Keratinocyte (primary cell): ENCODE data around the gene GPATCH2.

Experiments used
- EZH2 ChIP-seq: IDR thresholded peaks from one replicate; pipeline ENCODE4 v1.6.1; 2012; ENCODE audit warnings: inconsistent platforms, mild to moderate bottlenecking, low read length, moderate library complexity
- TF ChIP-seq, protein P1 (sequence below), 3 experiments: IDR thresholded peaks in 1 of 3; conservative IDR thresholded peaks in 1 of 3; optimal IDR thresholded peaks in 1 of 3; 2 replicates in 2 of 3; 3 replicates in 1 of 3; pipeline versions ENCODE3 to v1.5.1; 2011; ENCODE audit warnings: low read length in 3 of 3, mild to moderate bottlenecking in 3 of 3, moderate library complexity in 2 of 3, control low read depth in 1 of 3, inconsistent platforms in 1 of 3; ENCODE audit not compliant: insufficient read depth in 2 of 3; ENCODE audit errors: extremely low read depth in 1 of 3

DNA sequence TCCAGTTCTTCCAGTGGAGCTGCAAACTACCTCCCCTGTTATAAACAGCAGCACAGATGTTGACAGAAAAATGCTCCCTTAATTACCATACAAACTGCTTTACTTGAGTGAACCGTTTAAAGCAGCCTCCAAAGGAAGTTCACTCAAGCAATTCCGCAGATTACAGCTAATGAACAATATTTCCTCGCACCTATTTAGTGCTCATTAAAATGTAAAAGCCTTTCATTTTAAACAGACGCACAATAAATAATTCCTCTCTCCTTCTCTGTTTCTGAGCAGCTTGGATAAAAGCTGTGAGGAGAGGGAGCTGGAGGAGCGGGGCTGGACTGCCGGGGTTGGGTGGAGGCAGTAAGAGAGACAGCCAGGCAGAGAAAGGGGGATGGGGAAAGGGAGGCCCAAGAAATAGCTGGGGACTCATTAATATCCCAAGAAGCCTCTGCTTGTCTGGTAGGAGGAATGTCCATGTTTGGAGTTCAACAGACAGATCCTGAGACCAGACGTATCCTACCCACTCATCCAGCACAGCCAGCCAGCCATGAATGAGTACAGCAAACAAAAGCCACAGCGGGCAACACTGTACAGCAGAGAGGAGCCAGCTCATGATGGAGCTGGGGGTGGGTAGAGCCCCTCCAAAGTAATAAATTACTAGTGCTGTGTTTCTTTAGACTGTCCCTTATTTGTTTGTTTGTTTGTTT lies 227.7 kb downstream of the GPATCH2 start:
- TF ChIP-seq, protein P1, sequence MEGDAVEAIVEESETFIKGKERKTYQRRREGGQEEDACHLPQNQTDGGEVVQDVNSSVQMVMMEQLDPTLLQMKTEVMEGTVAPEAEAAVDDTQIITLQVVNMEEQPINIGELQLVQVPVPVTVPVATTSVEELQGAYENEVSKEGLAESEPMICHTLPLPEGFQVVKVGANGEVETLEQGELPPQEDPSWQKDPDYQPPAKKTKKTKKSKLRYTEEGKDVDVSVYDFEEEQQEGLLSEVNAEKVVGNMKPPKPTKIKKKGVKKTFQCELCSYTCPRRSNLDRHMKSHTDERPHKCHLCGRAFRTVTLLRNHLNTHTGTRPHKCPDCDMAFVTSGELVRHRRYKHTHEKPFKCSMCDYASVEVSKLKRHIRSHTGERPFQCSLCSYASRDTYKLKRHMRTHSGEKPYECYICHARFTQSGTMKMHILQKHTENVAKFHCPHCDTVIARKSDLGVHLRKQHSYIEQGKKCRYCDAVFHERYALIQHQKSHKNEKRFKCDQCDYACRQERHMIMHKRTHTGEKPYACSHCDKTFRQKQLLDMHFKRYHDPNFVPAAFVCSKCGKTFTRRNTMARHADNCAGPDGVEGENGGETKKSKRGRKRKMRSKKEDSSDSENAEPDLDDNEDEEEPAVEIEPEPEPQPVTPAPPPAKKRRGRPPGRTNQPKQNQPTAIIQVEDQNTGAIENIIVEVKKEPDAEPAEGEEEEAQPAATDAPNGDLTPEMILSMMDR (optimal IDR thresholded peaks at IDR 0.05 in 1 of 3, IDR thresholded peaks at IDR 0.05 in 1 of 3, conservative IDR thresholded peaks at IDR 0.05 in 1 of 3; ENCODE audit: extremely low read depth in 1 of 3, insufficient read depth in 2 of 3, low read length in 3 of 3), result no peak
- TF ChIP-seq EZH2, result no peak
